OCI-LY7 (cell line): ENCODE data around the gene BBS9. TPM values are rescaled to one million over a fixed set of nuclear protein-coding genes. Genes with fewer than 3 reads are reported as not detected.
A peak's percentile ranks its signal among the peaks of the same experiment; 100 is the strongest.

Experiments
- BruUV-seq: library from RNA; stranded (reverse); fragments of 400-500 nt; replicated peaks from 2 replicates; lab custom pipeline; 2021; lab: Mats Ljungman, UMichigan
- CTCF ChIA-PET: fragments of 300-600 bp; sonication (Branson Sonifier 250); formaldehyde crosslinking; loops from one replicate; lab custom pipeline; 2022; ENCODE audit warnings: antibody characterized with exemption; ENCODE audit not compliant: unreplicated experiment; lab: Charles Lee
- POLR2A ChIA-PET: fragments of 300-600 bp; sonication (Branson Sonifier 250); formaldehyde crosslinking; loops from one replicate; lab custom pipeline; 2022; ENCODE audit warnings: antibody characterized with exemption; lab: Charles Lee
- DNase-seq: peaks from one replicate; pipeline ENCODE4 v3.0.0-alpha.2; 2015; ENCODE audit warnings: low spot score
- H2AFZ ChIP-seq: fragments of 200-600 bp; sonication (generic), shearing (Covaris generic); 2 replicates; pipeline ENCODE4 v1.6.1; 2014; ENCODE audit warnings: mild to moderate bottlenecking, antibody characterized with exemption, low read length, moderate library complexity
- H3K27ac ChIP-seq: fragments of 200-600 bp; sonication (generic); 2 replicates; pipeline ENCODE4 v1.5.1; 2014; ENCODE audit warnings: mixed run types, low read depth, mild to moderate bottlenecking, moderate library complexity, low read length, inconsistent platforms; ENCODE audit not compliant: poor library complexity, severe bottlenecking
- H3K36me3 ChIP-seq: fragments of 200-600 bp; sonication (generic); 2 replicates; pipeline ENCODE4 v1.6.1; 2014; ENCODE audit warnings: mild to moderate bottlenecking, antibody characterized with exemption, low read length, moderate library complexity, mixed read lengths; ENCODE audit not compliant: insufficient read depth
- H3K4me1 ChIP-seq: fragments of 200-600 bp; sonication (generic); 2 replicates; pipeline ENCODE4 v1.5.1; 2014; ENCODE audit warnings: mild to moderate bottlenecking, low read length; ENCODE audit not compliant: insufficient read depth, poor library complexity, severe bottlenecking
- H3K4me2 ChIP-seq: fragments of 200-600 bp; sonication (generic); 2 replicates; pipeline ENCODE4 v1.6.1; 2014; ENCODE audit warnings: mild to moderate bottlenecking, low read length
- H3K4me3 ChIP-seq: fragments of 200-600 bp; sonication (generic); 2 replicates; pipeline ENCODE4 v1.5.1; 2014; ENCODE audit warnings: mild to moderate bottlenecking, low read depth, low read length; ENCODE audit not compliant: poor library complexity, severe bottlenecking
- H3K79me2 ChIP-seq: fragments of 200-600 bp; sonication (generic); 2 replicates; pipeline ENCODE4 v1.6.1; 2016; ENCODE audit warnings: low read depth, mild to moderate bottlenecking, low read length, moderate library complexity, mixed read lengths; ENCODE audit not compliant: insufficient read depth
- H3K9me2 ChIP-seq: fragments of 200-600 bp; sonication (generic); 2 replicates; pipeline ENCODE4 v1.6.1; 2016; ENCODE audit warnings: mild to moderate bottlenecking, low read length, mixed read lengths; ENCODE audit not compliant: insufficient read depth
- H3K9me3 ChIP-seq: fragments of 200-600 bp; sonication (generic); 2 replicates; pipeline ENCODE4 v1.6.1; 2014; ENCODE audit warnings: mild to moderate bottlenecking, mixed run types, low read length, mixed read lengths
- H4K20me1 ChIP-seq: fragments of 200-600 bp; sonication (generic); 2 replicates; pipeline ENCODE4 v1.6.1; 2014; ENCODE audit warnings: mild to moderate bottlenecking, antibody characterized with exemption, low read length, moderate library complexity, mixed read lengths; ENCODE audit not compliant: insufficient read depth
- EZH2phosphoT487 ChIP-seq: fragments of 200-600 bp; sonication (generic); IDR thresholded peaks from 2 replicates; pipeline ENCODE4 v1.6.1; 2018; ENCODE audit warnings: low read depth, borderline replicate concordance, mild to moderate bottlenecking, mixed run types, antibody characterized with exemption, low read length, moderate library complexity, mixed read lengths
- intact Hi-C: fragments of 100-400 bp; cut with micrococcal nuclease; formaldehyde crosslinking; loops from one replicate; pipeline ENCODE4 v1.10.0; 2022; ENCODE audit not compliant: unreplicated experiment
- total RNA-seq, 2 experiments: library from RNA; depleted of rRNA in 1 of 2; stranded (reverse); fragments of >200 nt in 1 of 2; shearing (Covaris generic) in 1 of 2; gene quantifications; 2 replicates each; pipeline ENCODE4 v1.2.3, GENCODE V29; 2014 to 2022
- TF ChIP-seq, protein P1 (sequence below): fragments of 200-600 bp; sonication (generic); conservative IDR thresholded peaks from 2 replicates; pipeline ENCODE4 v1.5.1; 2014; ENCODE audit warnings: mild to moderate bottlenecking, antibody characterized with exemption, low read length, moderate library complexity, mixed read lengths

Gene BBS9
- total RNA-seq, 2 experiments from 2014 or later, result 6.8 to 14.8 TPM

DNA sequence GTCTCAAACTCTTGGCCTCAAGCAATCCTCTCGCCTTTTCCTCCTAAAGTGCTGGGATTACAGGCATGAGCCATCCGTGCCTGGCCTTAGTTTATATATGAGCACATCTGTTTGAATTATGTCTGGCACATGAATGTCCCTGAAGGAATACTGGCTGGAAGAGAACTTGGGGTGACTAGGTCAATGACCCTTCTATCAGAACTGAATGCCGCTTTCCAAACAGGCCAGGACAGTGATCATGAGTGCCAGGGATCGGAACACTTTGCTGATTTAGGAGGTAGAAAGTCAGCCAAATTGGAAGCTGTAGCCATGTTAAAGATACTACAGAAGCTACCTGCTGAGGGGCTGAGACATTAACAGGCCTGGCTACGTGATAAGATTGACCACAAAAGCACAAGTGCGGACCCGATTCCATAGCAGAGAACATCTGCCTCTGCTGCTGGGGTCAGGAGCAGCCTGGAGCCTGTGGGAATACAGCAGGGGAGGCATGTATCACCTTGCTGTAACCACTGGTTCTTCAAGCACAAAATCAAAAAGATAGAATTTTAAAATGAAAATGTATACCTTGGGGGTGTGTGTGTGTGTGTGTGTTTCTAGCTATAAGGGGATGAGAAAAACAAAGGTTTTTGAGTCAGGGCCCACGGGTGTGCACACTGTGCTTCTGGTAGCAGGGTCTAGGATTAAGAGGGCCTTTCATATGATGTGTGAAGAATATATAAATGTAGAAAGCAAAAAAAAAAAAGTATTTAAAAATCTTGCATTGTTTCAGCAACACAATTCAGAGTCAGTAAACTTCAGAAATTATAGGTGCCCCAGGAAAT is 293.7 kb downstream of the BBS9 start:
- H3K36me3 ChIP-seq, result no peaks in the 10 kb centered on the region
- H2AFZ ChIP-seq, result no peak overlapping the region
- no peak for DNase-seq
- TF ChIP-seq, protein P1, sequence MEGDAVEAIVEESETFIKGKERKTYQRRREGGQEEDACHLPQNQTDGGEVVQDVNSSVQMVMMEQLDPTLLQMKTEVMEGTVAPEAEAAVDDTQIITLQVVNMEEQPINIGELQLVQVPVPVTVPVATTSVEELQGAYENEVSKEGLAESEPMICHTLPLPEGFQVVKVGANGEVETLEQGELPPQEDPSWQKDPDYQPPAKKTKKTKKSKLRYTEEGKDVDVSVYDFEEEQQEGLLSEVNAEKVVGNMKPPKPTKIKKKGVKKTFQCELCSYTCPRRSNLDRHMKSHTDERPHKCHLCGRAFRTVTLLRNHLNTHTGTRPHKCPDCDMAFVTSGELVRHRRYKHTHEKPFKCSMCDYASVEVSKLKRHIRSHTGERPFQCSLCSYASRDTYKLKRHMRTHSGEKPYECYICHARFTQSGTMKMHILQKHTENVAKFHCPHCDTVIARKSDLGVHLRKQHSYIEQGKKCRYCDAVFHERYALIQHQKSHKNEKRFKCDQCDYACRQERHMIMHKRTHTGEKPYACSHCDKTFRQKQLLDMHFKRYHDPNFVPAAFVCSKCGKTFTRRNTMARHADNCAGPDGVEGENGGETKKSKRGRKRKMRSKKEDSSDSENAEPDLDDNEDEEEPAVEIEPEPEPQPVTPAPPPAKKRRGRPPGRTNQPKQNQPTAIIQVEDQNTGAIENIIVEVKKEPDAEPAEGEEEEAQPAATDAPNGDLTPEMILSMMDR, result no peak
- no peak for TF ChIP-seq EZH2phosphoT487
- no peaks in the 10 kb centered on the region for H3K9me3 ChIP-seq
- POLR2A ChIA-PET, result interaction anchor here (0.6 to 1.1 kb wide), 3 partner anchors 10 to 53 kb away, joined by 3 to 4 read pairs (median 3); no protein-coding TSS in a partner anchor
- H3K4me1 ChIP-seq, result no peaks in the 10 kb centered on the region
- no peak overlapping the region for H3K4me2 ChIP-seq
- no peak overlapping the region for H3K27ac ChIP-seq
- no TSS peak for BruUV-seq
- H3K9me2 ChIP-seq, result no peaks in the 10 kb centered on the region
- H3K79me2 ChIP-seq, result no peaks in the 10 kb centered on the region
- intact Hi-C loops, result no loop called here
- no peak overlapping the region for H3K4me3 ChIP-seq
- H4K20me1 ChIP-seq, result no peaks in the 10 kb centered on the region
- CTCF ChIA-PET, result no interaction called here

GRCh38 chr7:33423646-33424020 is 294.3 kb downstream of the BBS9 start:
- Histone ChIP-seq H3K27ac (no peak overlapping the region), H2AFZ (no peak overlapping the region), H3K4me3 (no peak overlapping the region), H3K79me2 (no peaks in the 10 kb centered on the region), H3K4me2 (no peak overlapping the region), H3K36me3 (no peaks in the 10 kb centered on the region), H4K20me1 (no peaks in the 10 kb centered on the region), H3K9me2 (no peaks in the 10 kb centered on the region), H3K9me3 (no peaks in the 10 kb centered on the region), H3K4me1 (no peaks in the 10 kb centered on the region)
- ChIA-PET POLR2A (interaction anchor here (0.8 to 1.1 kb wide), 2 partner anchors 49 to 352 kb away, joined by 3 read pairs; no protein-coding TSS in a partner anchor), CTCF (no interaction called here)
- TF ChIP-seq, protein P1, result peak; percentile 75
- TF ChIP-seq EZH2phosphoT487, result no peak
- BruUV-seq, result no TSS peak
- intact Hi-C loops, result no loop called here
- peak; percentile 26 for DNase-seq

DNA sequence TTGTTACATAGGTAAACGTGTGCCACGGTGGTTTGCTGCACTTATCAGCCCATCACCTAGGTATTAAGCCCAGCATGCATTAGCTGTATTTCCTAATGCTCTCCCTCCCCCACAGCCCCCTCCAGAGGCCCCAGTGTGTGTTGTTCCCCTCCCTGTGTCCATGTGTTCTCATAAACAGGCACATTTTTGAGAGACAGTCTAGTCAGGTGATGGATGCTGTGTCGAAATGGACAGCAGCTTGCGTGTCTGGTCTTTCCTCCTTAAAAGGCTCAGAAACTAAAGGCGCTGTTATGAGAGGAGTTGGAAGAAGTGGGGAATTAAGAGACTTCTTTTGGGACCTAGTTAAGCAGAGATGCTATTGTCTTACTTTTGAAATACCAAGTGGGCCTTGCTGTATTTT is 296.0 kb downstream of the BBS9 start:
- H3K9me3 ChIP-seq, result no peaks in the 10 kb centered on the region
- H3K4me2 ChIP-seq, result no peak overlapping the region
- H3K4me1 ChIP-seq, result no peaks in the 10 kb centered on the region
- no peak for TF ChIP-seq EZH2phosphoT487
- TF ChIP-seq, protein P1, result no peak
- no TSS peak for BruUV-seq
- ChIA-PET CTCF (no interaction called here), POLR2A (interaction anchor here (0.6 kb wide), 1 partner anchor 11 kb away, joined by 3 read pairs; no protein-coding TSS in a partner anchor)
- intact Hi-C loops, result no loop called here
- H3K4me3 ChIP-seq, result no peak overlapping the region
- no peaks in the 10 kb centered on the region for H3K79me2 ChIP-seq
- no peaks in the 10 kb centered on the region for H3K9me2 ChIP-seq
- no peak overlapping the region for H3K27ac ChIP-seq
- no peak for DNase-seq
- H3K36me3 ChIP-seq, result no peaks in the 10 kb centered on the region
- no peaks in the 10 kb centered on the region for H4K20me1 ChIP-seq
- H2AFZ ChIP-seq, result no peak overlapping the region
